CD4-positive, alpha-beta T cell treated with Interleukin-4 for 4 hours (primary cell): ENCODE results near the gene RAB37.

ENCODE experiments used
- DNase-seq: peaks from one replicate; pipeline ENCODE4 v3.0.0-alpha.2; 2020

The RAB37 gene, protein sequence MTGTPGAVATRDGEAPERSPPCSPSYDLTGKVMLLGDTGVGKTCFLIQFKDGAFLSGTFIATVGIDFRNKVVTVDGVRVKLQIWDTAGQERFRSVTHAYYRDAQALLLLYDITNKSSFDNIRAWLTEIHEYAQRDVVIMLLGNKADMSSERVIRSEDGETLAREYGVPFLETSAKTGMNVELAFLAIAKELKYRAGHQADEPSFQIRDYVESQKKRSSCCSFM

DNA sequence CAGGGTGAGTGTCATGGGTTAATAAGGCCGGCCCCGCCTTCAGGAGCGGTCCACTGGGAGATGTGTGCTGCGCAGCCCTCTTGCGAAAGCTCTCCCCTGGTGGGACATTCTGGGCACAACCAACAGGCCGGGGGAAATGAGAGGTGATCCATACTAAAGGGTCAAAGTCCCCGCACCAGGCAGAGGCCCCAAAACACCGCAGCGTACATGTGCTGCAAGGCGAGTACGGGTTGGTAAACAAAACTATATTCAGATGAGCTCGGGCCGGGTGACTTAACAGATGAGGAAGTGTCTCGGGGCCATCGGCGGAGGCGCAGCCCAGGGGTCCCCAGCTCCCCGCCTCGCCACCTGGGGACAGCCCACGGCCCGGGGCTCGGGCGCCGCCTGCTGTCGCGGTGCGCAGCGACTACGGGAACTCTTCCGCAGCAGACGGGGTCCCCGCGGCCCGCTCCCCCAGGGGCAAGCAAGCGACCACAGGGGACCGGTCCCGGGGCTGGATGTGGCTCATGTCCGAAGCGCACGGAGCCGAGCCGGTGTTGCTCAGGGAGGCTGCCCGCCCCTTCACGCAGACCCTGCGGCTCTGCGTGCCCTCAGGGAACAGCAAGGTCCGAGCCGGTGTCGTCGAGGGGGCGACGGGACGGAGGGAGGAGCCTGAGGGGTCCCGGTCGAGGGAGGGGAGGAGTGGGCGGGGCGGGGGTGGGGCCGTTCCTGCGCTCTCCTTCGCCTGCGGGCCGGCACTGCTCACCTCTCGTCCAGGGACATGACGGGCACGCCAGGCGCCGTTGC, at the start of gene RAB37:
Gene RAB37, plus strand, starts transcription at position 744 of the 786 bp plus-strand sequence. Its CDS starts 17 bp downstream, at position 761.
- peak; percentile 44 for DNase-seq

DNA sequence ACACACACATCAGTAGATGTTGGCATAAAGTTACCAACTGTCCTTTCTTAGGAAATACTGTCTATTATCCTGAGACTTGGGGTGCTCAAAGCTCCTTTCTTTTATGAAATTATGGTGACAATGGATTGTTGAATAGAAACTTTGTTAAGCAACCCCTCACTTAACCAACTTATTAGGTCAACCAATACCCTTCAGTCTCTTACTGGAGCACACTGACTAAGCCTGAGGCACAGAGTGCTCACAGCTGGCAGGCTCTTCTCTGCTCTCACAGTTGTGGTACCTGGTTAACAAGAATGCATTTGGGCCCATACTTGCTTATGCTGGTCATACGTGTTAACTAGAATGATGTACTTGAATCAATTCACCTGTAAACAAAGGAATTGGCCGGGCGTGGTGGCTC, 49.2 kb upstream of the RAB37 start:
- no peak for DNase-seq

DNA sequence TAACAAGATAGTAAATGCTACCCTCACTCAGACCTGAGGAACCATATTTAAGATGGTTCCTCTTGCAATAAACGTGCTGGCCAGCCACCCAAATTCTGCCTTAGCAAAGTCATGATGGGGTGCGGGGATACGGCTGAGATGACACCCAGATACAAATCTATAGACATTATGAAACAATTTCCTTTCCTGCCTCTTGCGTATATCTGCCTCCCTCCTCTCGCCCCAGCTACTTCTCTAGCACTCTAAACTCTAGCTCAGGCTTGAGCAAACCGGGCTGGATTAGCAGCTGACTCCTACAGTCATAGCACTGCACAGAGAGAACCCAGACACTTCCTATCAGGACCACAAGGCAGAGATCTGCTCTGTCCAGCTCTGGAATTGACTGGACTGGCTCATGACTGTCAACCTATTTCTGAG, 46.6 kb upstream of the RAB37 start:
- peak; percentile 10 for DNase-seq

DNA sequence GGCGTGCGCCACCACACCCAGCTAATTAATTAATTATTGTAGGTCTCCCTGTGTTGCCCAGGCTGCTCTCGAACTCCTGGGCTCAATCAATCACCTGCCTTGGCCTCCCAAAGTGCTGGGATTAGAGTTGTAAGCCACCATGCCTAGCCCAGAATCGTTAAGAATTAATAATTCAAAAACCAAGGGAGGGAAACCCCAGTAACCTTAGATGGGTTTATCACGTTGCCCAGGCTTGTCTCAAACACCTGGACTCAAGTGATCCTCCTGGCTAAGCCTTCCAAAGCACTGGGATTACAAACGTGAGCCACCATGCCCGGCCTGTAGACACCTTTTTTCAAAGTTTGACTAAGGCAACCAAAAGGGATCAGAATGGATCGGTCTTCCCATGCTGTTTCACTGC, 45.9 kb upstream of the RAB37 start:
- no peak for DNase-seq

DNA sequence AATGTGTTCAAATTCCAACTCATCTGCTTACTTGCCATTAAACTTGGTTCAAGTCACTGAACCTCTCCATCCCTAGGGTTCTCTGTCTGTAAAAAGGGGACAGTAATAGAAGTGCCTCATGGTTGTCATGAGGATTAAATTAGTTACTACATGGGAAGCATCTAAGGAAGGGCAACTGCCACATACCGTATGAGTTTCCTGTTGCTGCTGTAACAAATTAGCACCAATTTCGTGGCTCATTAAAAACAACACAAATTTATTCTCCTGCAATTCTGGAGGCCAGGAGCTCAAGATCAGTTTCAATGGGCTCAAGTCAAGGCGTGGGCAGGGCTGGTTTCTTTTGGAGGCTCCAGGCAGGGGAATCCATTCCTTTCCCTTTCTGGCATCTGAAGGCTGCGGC, 43.0 kb upstream of the RAB37 start:
- DNase-seq, result no peak

DNA sequence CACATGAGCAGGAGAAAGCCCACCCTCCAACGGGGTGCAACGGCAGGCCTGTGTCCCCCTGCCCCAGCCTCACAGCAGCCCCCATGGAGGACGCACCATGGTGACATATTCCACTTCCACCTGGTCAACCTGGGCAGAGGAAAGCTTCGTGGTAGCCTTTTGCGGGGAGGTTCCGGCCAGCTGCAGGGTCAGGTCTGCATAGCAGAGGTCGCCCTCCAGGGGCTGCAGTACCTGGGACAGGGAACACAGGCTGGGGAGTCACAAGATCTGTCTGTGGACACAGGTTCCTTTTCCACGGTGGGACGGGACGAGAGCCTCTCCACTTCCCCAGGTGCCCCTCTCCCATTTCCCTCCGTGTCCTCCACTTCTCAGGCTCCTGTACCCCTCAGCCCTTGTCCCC, 41.4 kb upstream of the RAB37 start:
- DNase-seq, result no peak

DNA sequence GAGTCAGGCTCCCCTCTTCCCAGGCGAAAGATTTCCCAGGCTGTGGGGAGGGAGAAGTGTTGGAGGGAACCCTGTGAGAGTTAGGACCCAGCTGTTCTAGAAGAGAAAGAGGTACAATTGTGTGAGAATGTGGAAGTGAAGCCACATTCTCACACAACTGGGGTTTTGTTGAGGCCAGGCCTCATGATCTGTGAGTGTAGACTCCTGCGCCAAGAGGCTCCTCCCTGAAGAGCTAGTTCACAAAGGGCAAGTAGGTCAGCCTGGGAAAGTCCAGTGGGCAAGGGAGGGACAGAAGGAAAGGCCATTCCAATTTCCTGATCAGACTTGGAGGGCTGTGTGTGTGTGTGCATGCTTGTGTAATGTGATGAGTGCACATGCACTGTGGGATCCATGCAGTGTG, 39.5 kb upstream of the RAB37 start:
- DNase-seq, result no peak

DNA sequence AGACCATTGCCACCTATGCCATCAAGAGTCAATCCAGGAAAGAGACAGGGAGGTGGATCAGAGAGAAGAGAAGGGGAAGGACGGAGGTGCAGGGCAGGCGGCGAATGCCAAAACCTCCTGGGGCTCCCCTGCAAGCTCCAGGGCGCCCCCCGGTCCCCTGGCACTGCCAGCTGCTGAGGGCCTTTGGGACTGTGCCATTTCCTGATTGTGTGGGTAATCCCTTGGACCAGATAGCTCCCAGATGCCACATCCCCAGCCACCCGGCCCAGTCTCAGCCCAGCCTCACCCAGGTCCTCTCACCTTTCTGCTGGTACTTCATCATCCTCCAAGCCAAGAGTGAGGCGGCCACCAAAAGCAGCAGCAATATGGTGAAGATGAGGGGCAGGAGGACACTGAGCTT, 39.0 kb upstream of the RAB37 start:
- DNase-seq, result no peak

DNA sequence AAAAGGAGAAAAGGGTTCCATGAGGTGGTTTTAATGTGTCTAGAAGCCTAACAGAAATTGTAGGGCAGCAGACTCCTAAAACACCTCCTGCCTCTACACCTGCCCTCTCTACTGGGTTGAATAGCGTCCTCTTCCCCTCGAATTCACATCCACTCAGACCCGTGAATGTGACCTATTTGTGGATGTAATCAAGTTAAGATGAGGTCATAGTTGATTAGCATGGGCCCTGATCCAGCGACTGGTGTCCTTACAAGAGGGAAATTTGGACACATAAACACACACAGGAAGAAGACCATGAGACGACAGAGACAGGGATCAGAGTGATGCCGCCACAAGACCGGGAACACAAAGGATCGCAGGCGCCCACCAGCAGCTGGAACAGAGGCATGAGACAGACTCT, 37.8 kb upstream of the RAB37 start:
- no peak for DNase-seq

DNA sequence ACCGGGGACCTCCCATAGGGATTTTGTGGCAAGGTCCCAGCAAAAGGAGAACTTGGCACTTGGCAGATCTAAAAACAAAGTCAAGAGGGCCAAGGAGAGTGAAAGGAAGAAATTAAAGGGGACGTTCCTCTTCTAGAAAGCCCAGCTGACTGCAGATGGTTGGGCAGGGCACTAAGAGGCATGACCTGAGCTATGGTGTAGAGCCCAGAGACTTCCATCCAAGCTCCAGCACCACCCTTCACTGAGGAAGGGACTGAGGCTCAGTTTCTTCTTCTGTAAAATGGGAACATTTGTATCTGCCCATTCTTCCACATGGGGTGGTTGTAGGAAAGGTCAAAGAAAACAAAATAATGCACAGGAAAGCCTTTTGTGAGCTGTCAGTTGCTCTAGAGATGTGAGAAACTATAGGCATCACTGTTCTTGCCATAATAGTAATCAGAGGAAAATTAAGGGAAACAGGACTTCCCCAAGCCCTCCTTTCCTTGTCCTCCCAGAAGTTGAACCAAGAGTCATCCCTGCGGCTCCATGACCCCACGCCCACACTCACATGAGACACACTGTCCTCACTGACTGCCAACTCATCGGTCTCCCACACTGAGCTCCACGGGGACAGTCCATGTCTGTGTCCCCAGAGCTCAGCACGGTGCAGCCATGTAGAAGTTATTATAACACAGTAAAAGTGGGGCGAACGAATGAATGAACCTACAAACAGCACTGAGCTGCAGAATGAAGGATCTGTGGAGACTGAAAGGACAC, 34.8 kb upstream of the RAB37 start:
- no peak for DNase-seq

DNA sequence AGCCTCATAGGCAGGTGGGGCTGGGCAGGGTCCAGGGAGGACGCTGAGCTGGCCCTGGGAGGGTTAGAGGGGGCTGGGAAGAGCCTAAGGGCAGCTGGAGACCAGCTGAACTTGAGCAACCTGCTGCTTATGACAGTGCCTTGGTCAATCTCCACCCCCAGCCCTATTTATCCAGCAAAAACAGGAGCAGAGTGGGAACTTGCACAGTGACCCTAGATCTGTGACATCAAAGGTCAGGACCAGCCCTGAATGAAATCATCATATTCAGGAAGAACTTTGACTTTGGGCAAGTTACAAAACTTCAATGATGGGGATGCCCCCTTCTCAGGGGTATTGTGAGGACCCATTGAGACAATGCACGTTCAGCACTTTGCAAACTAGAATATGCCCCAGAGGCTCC, 33.7 kb upstream of the RAB37 start:
- DNase-seq, result no peak

DNA sequence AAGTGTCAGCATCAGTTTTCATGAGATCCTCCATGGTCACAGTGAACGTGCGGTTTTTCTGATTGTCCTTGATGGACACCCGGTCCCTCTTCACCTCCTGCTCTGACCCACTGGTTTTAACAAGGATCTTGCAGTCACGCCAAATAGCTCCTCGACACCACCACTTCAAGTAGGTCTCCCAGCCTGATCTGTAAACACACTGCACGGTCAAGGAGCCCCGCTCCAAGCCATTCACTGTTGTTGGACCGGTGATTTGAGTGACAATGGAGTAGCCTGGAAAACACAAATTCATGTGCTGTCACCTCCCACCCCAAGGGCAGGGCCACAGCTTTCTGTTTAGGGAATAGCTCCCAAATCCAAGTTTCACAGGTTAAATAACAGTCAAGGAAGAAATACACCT, 32.5 kb upstream of the RAB37 start:
- DNase-seq, result no peak

DNA sequence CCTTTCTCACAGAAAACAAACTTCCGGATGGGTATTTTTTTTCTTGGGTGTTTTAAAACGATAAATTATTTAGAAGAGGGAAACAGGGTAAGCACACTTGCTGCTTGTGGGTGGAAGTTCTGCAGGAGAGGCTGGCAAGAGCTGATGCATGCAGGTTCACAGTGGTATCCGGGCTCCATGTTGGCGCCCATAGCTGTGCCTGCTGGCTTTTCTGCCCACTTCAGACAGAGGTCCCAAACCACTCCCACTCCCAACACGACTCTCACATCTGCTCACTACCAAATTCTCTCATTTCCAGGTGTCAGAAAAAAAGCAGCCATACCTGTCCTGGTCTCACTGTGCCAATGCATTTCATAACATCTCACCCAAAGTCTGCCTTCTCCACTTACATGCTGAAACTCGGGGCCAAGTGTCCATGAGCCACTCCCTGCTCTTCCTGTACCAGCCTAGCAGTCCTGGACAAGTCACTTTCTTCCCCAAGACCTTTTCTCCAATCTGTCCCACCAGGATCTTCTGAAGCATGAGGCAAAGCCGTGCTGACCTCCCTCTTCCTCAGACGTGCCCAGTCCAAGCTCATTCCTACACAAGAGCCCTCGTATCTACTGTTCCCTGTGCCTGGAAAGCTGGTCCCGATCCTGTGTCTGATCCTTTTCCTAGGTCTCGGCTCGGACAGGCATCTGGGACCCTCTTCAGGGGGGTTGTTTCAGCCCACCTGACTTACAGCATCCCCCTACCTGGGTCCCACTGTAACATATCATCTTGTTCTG, 25.8 kb upstream of the RAB37 start:
- no peak for DNase-seq

DNA sequence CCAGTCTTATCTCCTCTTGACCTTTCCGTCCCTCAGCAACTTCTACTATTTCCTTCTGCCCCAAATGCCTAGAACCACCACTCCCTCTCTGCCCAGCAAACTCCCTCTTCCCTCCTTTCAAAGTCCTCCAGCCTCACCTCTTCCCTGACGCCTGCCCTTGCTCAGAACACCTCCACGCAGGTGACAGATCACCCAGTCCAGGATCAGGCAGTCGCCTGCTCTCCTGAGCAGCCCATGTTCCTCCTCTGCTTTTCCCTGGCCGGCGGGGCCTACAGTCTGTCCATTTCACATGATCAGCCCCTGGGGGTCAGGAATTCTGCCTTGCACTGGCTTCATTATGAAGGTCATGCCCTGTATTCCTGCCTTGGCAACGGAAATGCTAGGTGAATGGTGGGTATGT, 24.8 kb upstream of the RAB37 start:
- no peak for DNase-seq

DNA sequence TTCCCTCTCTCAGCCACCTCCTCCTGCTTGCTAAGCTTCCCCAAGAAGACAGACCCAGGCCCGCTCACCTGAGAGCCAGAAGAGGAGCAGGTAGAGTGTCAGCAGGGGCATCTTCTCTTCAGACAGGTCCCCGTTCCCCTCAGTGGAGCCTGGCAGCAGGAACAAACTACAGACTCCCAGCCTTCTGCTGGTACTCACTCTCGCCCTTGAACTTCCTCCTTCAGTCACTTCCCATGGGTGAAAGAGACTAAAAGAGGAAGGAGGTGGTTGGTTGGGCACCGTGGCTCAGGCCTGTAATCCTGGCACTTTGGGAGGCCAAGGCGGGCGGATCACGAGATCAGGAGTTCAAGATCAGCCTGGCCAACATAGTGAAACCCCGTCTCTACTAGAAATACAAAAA, 24.3 kb upstream of the RAB37 start, which contains the start of gene CD300LF:
Gene CD300LF, minus strand, starts transcription at position 168 of the 400 bp plus-strand sequence. Its CDS starts 57 bp downstream, at position 111.
- DNase-seq, result no peak

DNA sequence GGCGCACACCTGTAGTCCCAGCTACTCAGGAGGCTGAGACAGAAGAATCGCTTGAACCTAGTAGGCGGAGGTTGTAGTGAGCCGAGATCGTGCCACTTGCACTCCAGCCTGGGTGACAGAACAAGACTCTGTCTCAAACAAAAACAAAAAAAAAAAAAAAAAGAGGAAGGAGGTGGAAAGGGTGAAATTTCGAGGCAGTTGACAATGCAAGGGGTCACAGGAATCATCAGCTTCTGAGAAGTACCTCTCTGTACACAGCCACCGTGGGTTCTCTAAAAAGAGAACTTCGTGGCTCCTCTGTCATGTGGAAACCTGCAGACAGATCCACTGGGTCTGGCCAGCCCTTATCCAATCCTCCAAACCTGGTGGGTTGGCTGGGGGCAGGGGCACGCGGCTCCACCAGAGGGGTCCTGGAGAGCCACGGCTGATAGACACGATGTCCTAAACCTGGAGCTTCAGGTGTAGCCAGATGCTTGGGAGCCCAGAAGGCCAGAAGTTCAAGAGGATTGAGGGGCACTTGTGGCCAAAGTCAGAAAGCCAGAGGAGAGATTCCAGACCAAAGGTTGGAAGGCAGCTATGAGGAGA, 23.8 kb upstream of the RAB37 start:
- DNase-seq, result no peak

DNA sequence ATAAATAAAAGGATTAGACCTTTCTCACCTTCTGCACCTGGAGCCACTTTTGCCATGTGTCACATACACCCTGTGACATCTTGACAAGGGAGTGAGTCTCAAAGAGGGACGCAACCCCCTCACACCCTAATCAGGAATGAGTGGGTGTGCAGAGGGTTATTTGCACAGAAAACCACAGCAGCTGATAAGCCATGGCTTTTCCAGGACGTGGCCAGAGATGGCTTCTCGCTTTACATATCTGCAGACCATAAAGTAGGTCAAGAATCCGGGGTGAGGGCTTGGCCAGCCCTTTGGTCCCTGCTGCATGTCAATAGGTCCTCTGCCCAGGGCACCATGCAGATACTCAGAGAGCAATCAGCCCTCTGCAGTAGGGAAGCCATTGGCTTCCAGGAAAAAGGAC, 21.9 kb upstream of the RAB37 start:
- no peak for DNase-seq

DNA sequence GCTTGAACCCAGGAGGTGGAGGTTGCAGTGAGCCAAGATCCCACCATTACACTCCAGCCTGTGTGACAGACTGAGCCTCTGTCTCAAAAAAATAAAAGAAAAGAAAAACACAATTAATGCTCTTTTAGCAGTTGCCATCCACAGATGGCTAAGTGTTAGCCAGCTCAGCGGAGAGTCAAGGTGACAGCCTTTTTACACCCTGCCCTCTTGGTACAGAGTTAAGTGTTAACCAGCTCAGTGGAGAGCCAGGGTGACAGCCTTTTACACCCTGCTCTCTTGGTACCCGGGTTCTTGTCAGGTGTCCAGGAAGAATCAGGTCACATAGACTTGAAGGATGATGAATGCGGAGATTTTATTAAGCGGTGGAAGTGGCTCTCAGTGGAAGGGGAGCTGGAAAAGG, 16.6 kb upstream of the RAB37 start:
- DNase-seq, result no peak

DNA sequence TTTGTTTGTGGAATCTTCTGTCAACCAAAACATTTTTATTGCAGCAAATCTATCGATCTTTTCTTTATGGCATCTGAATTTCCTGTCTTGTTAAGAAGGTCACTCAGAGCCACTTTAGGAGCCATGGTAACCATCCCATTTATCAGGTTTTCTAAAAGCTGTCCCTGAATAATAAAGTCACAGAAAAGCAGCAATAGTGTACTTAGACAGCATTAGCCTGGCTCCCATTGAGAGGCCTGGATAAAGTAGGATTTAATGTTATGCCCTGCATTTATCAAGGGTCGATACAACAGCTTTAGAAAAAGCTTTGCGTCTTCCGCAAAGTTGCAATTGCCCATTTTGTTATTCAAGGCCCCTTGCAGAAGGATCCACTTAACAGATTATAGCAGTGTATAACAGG, 14.3 kb upstream of the RAB37 start:
- no peak for DNase-seq

DNA sequence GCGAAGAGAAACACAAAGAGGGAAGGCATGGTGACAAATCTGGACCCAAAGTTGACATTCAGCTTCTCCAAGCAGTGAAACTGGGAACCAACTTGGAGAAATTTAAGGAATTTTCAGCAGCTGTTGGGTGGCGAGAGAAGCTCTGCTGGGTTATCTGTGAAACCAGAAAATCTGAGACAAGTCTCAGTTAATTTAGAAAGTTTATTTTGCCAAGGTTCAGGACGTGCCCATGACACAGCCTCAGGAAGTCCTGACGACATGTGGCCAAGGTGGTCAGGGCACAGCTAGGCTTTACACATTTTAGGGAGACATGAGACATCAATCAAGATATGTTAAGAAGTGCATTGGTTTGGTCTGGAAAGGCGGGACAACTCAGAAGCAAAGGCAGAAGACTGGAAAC, 13.2 kb upstream of the RAB37 start:
- DNase-seq, result no peak

DNA sequence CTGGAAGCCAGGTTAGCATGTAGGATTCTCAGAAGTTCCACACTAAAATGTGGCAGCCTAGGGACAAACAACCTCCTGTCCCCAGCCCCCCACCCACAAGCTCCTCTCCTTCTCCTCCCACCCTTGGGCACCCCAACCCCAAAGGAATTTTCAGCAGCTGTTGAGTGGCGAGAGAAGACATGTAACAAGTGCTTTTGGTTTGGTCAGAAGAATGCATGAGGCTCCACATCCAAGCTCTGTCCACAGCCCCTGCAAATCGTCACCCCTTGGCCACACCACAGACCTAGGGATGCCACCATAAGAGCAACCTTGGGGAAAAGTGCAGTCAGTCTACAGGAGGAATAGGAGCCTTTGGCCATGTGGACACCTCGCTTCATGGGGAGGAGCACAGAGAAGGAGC, 11.9 kb upstream of the RAB37 start:
- DNase-seq, result no peak

DNA sequence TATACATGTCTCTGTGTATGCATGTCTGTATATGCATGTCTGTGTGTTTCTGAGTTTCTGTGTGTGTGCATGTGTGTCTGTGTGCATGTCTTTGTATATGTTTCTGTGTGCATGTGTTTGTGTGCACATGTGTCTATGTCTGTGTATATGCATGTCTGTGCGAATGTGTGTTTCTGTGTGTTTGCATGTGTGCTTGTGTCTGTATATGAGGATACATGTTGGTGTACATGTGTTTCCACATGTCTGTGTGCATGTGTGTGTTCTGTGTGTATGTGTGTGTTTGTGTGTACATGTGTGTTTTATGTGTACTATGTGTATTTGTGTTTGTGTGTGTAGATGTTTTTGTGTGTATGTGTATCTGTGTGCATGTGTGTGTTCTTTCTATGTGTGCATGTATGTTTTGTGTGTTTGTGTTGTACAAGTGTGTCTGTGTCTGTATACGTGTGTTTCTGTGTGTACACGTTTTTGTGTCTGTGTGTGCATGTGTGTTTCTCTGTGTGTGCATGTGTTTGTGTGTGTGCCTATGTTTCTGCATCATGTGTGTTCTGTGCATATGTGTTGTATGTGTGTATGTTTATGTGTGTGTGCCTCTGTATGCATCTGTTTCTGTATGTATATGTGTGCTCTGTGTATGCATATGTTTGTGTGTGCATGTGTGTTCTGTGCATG, 8.9 kb upstream of the RAB37 start:
- no peak for DNase-seq
